Breast epithelium (tissue), 4 donors: ENCODE data around the gene ISG20. TPM values are rescaled to one million over a fixed set of nuclear protein-coding genes. Genes with fewer than 3 reads are reported as not detected.
A peak's percentile ranks its signal among the peaks of the same experiment; 100 is the strongest.

Experiments
- DNase-seq, 2 donors: peaks; one replicate each; pipeline ENCODE4 v3.0.0-alpha.2; 2019; ENCODE audit warnings: low spot score in 2 of 2
- H3K27ac ChIP-seq, 2 donors: fragments of 200-600 bp; sonication (generic) in 1 of 2; one replicate each; pipeline ENCODE4 v1.5.1; 2016 to 2019; ENCODE audit warnings: mild to moderate bottlenecking in 1 of 2
- H3K27me3 ChIP-seq, 2 donors: fragments of 200-600 bp; sonication (generic) in 1 of 2; one replicate each; pipeline versions ENCODE4 v1.5.1 to v1.6.0; 2017 to 2019; ENCODE audit warnings: control low read depth in 1 of 2, mild to moderate bottlenecking in 1 of 2
- H3K36me3 ChIP-seq: fragments of 200-600 bp; one replicate; pipeline ENCODE4 v1.5.1; 2019
- H3K4me1 ChIP-seq, 2 donors: fragments of 200-600 bp; sonication (generic); one replicate each; pipeline ENCODE4 v1.5.1; 2016 to 2019; ENCODE audit warnings: control low read depth in 1 of 2
- H3K4me3 ChIP-seq, 3 donors: fragments of 200-600 bp; sonication (generic); 1 replicate in 2 of 3; 2 replicates in 1 of 3; pipeline ENCODE4 v1.5.1; 2016 to 2019; ENCODE audit warnings: mild to moderate bottlenecking in 3 of 3, moderate library complexity in 2 of 3
- H3K9me3 ChIP-seq, 2 donors: fragments of 200-600 bp; sonication (generic) in 1 of 2; one replicate each; pipeline ENCODE4 v1.5.1; 2016 to 2019; ENCODE audit warnings: control low read depth in 1 of 2
- POLR2A ChIP-seq: fragments of 450-650 bp; IDR thresholded peaks from one replicate; pipeline ENCODE4 v1.6.1; 2016; ENCODE audit warnings: antibody characterized with exemption, mild to moderate bottlenecking, moderate library complexity
- POLR2AphosphoS5 ChIP-seq, 3 donors: sonication (generic); formaldehyde crosslinking; IDR thresholded peaks; one replicate each; pipeline ENCODE4 v1.6.1; 2017; ENCODE audit warnings: antibody characterized with exemption in 3 of 3
- intact Hi-C: fragments of 100-400 bp; cut with DNase I; formaldehyde crosslinking; loops from one replicate; pipeline ENCODE4 v1.15.1; 2023; ENCODE audit warnings: low total_unique reads
- total RNA-seq, 3 donors: library from RNA; depleted of rRNA; stranded (reverse); fragments of >200 nt; gene quantifications; one replicate each; pipeline ENCODE4 v1.1.0, GENCODE V29; 2016
- TF ChIP-seq, protein P1 (sequence below), 3 donors: fragments of 450-650 bp; IDR thresholded peaks; one replicate each; pipeline ENCODE4 v1.5.1; 2016 to 2017; ENCODE audit warnings: antibody characterized with exemption in 3 of 3, mild to moderate bottlenecking in 3 of 3, moderate library complexity in 3 of 3

Gene ISG20
- 10 to 100 TPM in 2 of 3 donors, 1 to 10 TPM in 1; 7.4 to 34.4 (median 18.6) TPM for total RNA-seq

DNA sequence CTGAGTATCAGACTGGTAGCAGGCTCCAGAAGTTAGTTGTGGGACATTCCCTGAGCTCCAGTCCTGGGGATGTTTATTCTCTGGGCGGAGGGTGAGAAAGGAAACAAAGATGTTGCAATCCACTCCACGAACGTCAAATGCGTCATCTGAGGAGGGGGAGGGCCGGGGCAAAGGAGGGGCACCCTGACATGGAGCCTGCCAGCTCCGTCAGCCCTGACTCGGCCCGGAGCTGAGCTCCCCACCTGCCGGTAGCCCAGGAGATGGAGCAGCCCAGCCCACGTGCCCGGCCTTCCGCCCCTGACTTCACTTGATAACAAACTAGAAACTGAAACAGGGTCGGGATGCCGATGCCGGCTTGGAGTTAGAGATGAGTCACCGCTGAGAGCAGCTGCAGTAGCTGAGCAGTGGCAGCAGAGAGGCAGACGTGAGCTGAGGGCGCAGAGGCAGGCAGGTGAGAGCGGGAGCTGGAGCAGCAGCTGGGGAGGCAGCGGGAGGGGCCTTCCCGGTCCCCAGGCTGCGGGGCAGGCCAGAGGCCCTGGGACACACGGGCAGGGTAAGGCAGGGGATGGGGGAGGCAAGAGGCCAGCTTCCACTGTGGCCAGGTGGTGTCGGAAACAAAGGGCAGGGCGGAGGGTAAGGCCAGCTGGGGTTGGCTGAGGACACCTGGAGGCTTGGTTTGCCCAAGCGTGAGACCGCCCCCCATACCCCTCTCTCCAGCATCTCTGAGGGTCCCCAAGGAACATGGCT is at the start of gene ISG20:
Gene ISG20 (plus strand): TSS at position 391 of the 747 bp plus-strand sequence. CDS start 351 bp downstream, at position 742.
- peak; percentile 86 to 92 for DNase-seq
- Histone ChIP-seq H3K4me3 (peak within 1 kb of the TSS; percentile 47 to 70 (median 57)), H3K27me3 (no peaks in the 10 kb centered on the region), H3K36me3 (no peaks in the 10 kb centered on the region), H3K9me3 (no peaks in the 10 kb centered on the region), H3K27ac (peak within 1 kb of the TSS; percentile 97 to 99), H3K4me1 (peaks cover 0 to 11% of the 10 kb centered on the region in 2 donors)
- TF ChIP-seq POLR2AphosphoS5 (IDR thresholded peaks at IDR 0.05) (peak; percentile 88 to 92 (median 90)), POLR2A (peak; percentile 6)
- TF ChIP-seq, protein P1, sequence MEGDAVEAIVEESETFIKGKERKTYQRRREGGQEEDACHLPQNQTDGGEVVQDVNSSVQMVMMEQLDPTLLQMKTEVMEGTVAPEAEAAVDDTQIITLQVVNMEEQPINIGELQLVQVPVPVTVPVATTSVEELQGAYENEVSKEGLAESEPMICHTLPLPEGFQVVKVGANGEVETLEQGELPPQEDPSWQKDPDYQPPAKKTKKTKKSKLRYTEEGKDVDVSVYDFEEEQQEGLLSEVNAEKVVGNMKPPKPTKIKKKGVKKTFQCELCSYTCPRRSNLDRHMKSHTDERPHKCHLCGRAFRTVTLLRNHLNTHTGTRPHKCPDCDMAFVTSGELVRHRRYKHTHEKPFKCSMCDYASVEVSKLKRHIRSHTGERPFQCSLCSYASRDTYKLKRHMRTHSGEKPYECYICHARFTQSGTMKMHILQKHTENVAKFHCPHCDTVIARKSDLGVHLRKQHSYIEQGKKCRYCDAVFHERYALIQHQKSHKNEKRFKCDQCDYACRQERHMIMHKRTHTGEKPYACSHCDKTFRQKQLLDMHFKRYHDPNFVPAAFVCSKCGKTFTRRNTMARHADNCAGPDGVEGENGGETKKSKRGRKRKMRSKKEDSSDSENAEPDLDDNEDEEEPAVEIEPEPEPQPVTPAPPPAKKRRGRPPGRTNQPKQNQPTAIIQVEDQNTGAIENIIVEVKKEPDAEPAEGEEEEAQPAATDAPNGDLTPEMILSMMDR (IDR thresholded peaks at IDR 0.05): peak; percentile 10 to 60 (median 33)
- intact Hi-C loops: no loop called here

GRCh38 chr15:88590759-88591158 is 48.1 kb upstream of the ISG20 start:
- TF ChIP-seq, protein P1 (IDR thresholded peaks at IDR 0.05): no peak
- TF ChIP-seq POLR2A: no peak
- no peak for TF ChIP-seq POLR2AphosphoS5 (IDR thresholded peaks at IDR 0.05)
- DNase-seq: no peak
- H3K4me3 ChIP-seq: no peak overlapping the region
- intact Hi-C loops: no loop called here
- H3K9me3 ChIP-seq: no peaks in the 10 kb centered on the region
- H3K27ac ChIP-seq: no peak overlapping the region
- H3K4me1 ChIP-seq: no peaks in the 10 kb centered on the region
- no peaks in the 10 kb centered on the region for H3K36me3 ChIP-seq
- H3K27me3 ChIP-seq: no peaks in the 10 kb centered on the region

DNA sequence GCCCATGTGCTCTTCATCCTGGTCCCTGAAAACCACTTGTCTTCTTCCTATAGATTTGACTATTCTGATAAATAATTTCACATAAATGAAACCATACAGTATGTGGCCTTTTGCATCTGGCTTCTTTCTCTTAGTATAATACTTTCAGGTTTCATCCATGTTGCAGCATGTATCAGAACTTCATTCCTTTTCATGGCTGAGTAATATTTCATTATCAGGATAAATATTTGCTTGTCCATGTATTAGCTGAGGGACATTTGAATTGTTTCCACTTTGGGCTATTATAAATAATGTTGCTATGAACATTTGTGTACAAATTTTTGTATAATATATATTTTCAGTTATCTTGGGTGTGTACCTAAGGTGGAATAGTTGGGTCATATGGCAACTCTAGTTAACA is 47.4 kb upstream of the ISG20 start:
- no peaks in the 10 kb centered on the region for H3K9me3 ChIP-seq
- H3K4me1 ChIP-seq: no peaks in the 10 kb centered on the region
- H3K27me3 ChIP-seq: no peaks in the 10 kb centered on the region
- H3K27ac ChIP-seq: no peak overlapping the region
- intact Hi-C loops: no loop called here
- H3K36me3 ChIP-seq: no peaks in the 10 kb centered on the region
- no peak for DNase-seq
- no peak overlapping the region for H3K4me3 ChIP-seq
- TF ChIP-seq, protein P1 (IDR thresholded peaks at IDR 0.05): no peak

- Histone ChIP-seq H3K36me3 (no peaks in the 10 kb centered on the region), H3K27me3 (peaks cover 6 to 51% of the 10 kb centered on the region in 2 donors), H3K27ac (no peak overlapping the region), H3K4me1 (peaks cover 0 to 8% of the 10 kb centered on the region in 2 donors), H3K4me3 (no peak overlapping the region), H3K9me3 (no peaks in the 10 kb centered on the region)
- intact Hi-C loops: no loop called here
- TF ChIP-seq POLR2A (no peak), POLR2AphosphoS5 (IDR thresholded peaks at IDR 0.05) (no peak)
- TF ChIP-seq, protein P1 (IDR thresholded peaks at IDR 0.05): no peak
- DNase-seq: no peak
Observed at GRCh38 chr15:88603885-88604284, 34.9 kb upstream of the ISG20 start.

- TF ChIP-seq, protein P1 (IDR thresholded peaks at IDR 0.05): no peak
- TF ChIP-seq POLR2AphosphoS5 (IDR thresholded peaks at IDR 0.05): no peak
- no peak for TF ChIP-seq POLR2A
- H3K36me3 ChIP-seq: no peaks in the 10 kb centered on the region
- DNase-seq: no peak
- H3K9me3 ChIP-seq: no peaks in the 10 kb centered on the region
- peaks cover 6 to 52% of the 10 kb centered on the region in 2 donors for H3K27me3 ChIP-seq
- intact Hi-C loops: no loop called here
- peaks cover 0 to 8% of the 10 kb centered on the region in 2 donors for H3K4me1 ChIP-seq
- no peak overlapping the region for H3K27ac ChIP-seq
- H3K4me3 ChIP-seq: peak overlapping the region in 2 of 3 donors; percentile 18 to 44
Observed at GRCh38 chr15:88604381-88605188, 34.2 kb upstream of the ISG20 start.
